ENCODE measurements around the gene NKIRAS2. TPM values are rescaled to one million over a fixed set of nuclear protein-coding genes. Genes with fewer than 3 reads are reported as not detected.
A peak's percentile ranks its signal among the peaks of the same experiment; 100 is the strongest.

NKIRAS2 gene
- polyA plus RNA-seq, 1 of the 3 experiments (the other 2 are of a cell fraction), result 91.8 TPM

- H3K36me3 ChIP-seq (replicated peaks in 1 of 2; ENCODE audit: control insufficient read depth in 1 of 2, insufficient read depth in 2 of 2, low read length in 1 of 2), result no peaks in the 10 kb centered on the region
- H3K79me2 ChIP-seq (ENCODE audit: insufficient read depth), result no peaks in the 10 kb centered on the region
- no peak overlapping the region for H2AFZ ChIP-seq (ENCODE audit: low read depth)
- H3K9me2 ChIP-seq, result no peaks in the 10 kb centered on the region
- no peak for DNase-seq
- no peak overlapping the region for H3K4me3 ChIP-seq (ENCODE audit: low read depth in 2 of 2, low read length in 1 of 2)
- WGBS (ENCODE audit: low lambda C conversion rate), result 85% methylated on average over 4 of the region's 10 CpGs
- ChIA-PET CTCF (interaction anchor here (0.8 to 5.8 kb wide), 8 partner anchors 10 to 75 kb away, joined by 3 to 34 read pairs (median 3); partner anchors contain the start of gene C17orf113), POLR2A (interaction anchor here (1.6 kb wide), 1 partner anchor 23 kb away, joined by 4 read pairs; the partner anchor contains the start of gene DNAJC7)
- no peaks in the 10 kb centered on the region for H3K4me1 ChIP-seq (ENCODE audit: control insufficient read depth in 1 of 2, insufficient read depth in 2 of 2, low read depth in 1 of 2, low read length in 1 of 2)
- no peaks in the 10 kb centered on the region for H3K27me3 ChIP-seq (ENCODE audit: insufficient read depth)
- no peak overlapping the region for H3K4me2 ChIP-seq
- no peaks in the 10 kb centered on the region for H3K9me3 ChIP-seq
- no peaks in the 10 kb centered on the region for H4K20me1 ChIP-seq (ENCODE audit: insufficient read depth)
- no peak overlapping the region for H3K9ac ChIP-seq
- TF ChIP-seq ZBTB33 (IDR thresholded peaks at IDR 0.05; ENCODE audit: borderline replicate concordance, low read depth), result no peak
- TF ChIP-seq SMC3 (IDR thresholded peaks at IDR 0.05; ENCODE audit: low read depth, low read length), result no peak
- TF ChIP-seq EZH2phosphoT487 (IDR thresholded peaks at IDR 0.05; ENCODE audit: borderline replicate concordance, low read depth), result no peak
- no peak for TF ChIP-seq RAD21 (IDR thresholded peaks at IDR 0.05; ENCODE audit: low read length)
- H3F3A ChIP-seq (replicated peaks; ENCODE audit: insufficient read depth), result no peaks in the 10 kb centered on the region
- no peak overlapping the region for H3K27ac ChIP-seq (ENCODE audit: low read depth in 2 of 2, low read length in 1 of 2)
Observed at GRCh38 chr17:42040818-42041217, 20.9 kb downstream of the NKIRAS2 start.

GRCh38 chr17:42041619-42042018 is 21.7 kb downstream of the NKIRAS2 start:
- TF ChIP-seq REST (IDR thresholded peaks at IDR 0.05; ENCODE audit: low read depth, low read length) (0 out of 2 replicates have a peak, but pooled peaks have one; percentile 53), MXI1 (IDR thresholded peaks at IDR 0.05; ENCODE audit: low read depth, low read length) (no peak), JUND (IDR thresholded peaks at IDR 0.05) (no peak), GATA2 (CRISPR knock-in tag; IDR thresholded peaks at IDR 0.05) (no peak)
- Histone ChIP-seq H3K4me1 (ENCODE audit: control insufficient read depth in 1 of 2, insufficient read depth in 2 of 2, low read depth in 1 of 2, low read length in 1 of 2) (no peaks in the 10 kb centered on the region), H2AFZ (ENCODE audit: low read depth) (no peak overlapping the region), H4K20me1 (ENCODE audit: insufficient read depth) (no peaks in the 10 kb centered on the region), H3K27ac (ENCODE audit: low read depth in 2 of 2, low read length in 1 of 2) (no peak overlapping the region), H3K9me2 (no peaks in the 10 kb centered on the region), H3K4me2 (no peak overlapping the region), H3K36me3 (replicated peaks in 1 of 2; ENCODE audit: control insufficient read depth in 1 of 2, insufficient read depth in 2 of 2, low read length in 1 of 2) (no peaks in the 10 kb centered on the region), H3K9ac (no peak overlapping the region), H3K27me3 (ENCODE audit: insufficient read depth) (no peaks in the 10 kb centered on the region), H3K4me3 (ENCODE audit: low read depth in 2 of 2, low read length in 1 of 2) (no peak overlapping the region), H3K79me2 (ENCODE audit: insufficient read depth) (no peaks in the 10 kb centered on the region), H3F3A (replicated peaks; ENCODE audit: insufficient read depth) (no peaks in the 10 kb centered on the region), H3K9me3 (no peaks in the 10 kb centered on the region)
- ChIA-PET CTCF (interaction anchor here (0.6 to 5.8 kb wide), 7 partner anchors 10 to 782 kb away, joined by 3 to 34 read pairs (median 3); partner anchors contain the start of genes BECN1 and C17orf113), POLR2A (interaction anchor here (1.6 kb wide), 1 partner anchor 24 kb away, joined by 4 read pairs; the partner anchor contains the start of gene DNAJC7)
- no peak for DNase-seq

Measured in SK-N-SH (cell line).